ENCODE results near the gene PLEKHF1. TPM values are rescaled to one million over a fixed set of nuclear protein-coding genes. Genes with fewer than 3 reads are reported as not detected.

The PLEKHF1 gene
- total and polyA plus RNA-seq, 2 of the 13 experiments (the other 11 are each of a cell fraction or from before 2014, with no cell fraction given): 2.9 to 3.8 TPM

GRCh38 chr19:29665826-29666577 is 741 bp downstream of the PLEKHF1 start (continued):
- TF ChIP-seq ZNF281 (CRISPR knock-in tag; IDR thresholded peaks at IDR 0.05; ENCODE audit: borderline replicate concordance) (no peak), ZSCAN25 (CRISPR knock-in tag; IDR thresholded peaks at IDR 0.05) (0 out of 2 replicates have a peak, but pooled peaks have one; percentile 36), MXD4 (CRISPR knock-in tag; IDR thresholded peaks at IDR 0.05) (0 out of 2 replicates have a peak, but pooled peaks have one; percentile 6), ZNF777 (CRISPR knock-in tag; IDR thresholded peaks at IDR 0.05) (0 out of 2 replicates have a peak, but pooled peaks have one; percentile 13), SKIL (CRISPR knock-in tag; IDR thresholded peaks at IDR 0.05; ENCODE audit: borderline replicate concordance) (0 out of 2 replicates have a peak, but pooled peaks have one; percentile 32), ZFY (CRISPR knock-in tag; IDR thresholded peaks at IDR 0.05) (peak; percentile 37; the same call in 1 of the 2 replicates), ELF1 (CRISPR knock-in tag; IDR thresholded peaks at IDR 0.05) (no peak), ZMAT3 (CRISPR knock-in tag; conservative IDR thresholded peaks at IDR 0.05) (0 out of 2 replicates have a peak, but pooled peaks have one; percentile 57), CEBPG (CRISPR knock-in tag; IDR thresholded peaks at IDR 0.05) (no peak)
